Gastrocnemius medialis (tissue), 4 donors: ENCODE results near the gene HSFX1. TPM values are rescaled to one million over a fixed set of nuclear protein-coding genes. Genes with fewer than 3 reads are reported as not detected.

Experiments
- ATAC-seq, 2 donors: fragments of 150-250 bp; one replicate each; pipeline ENCODE4 v1.9.1; 2016
- DNase-seq, 2 donors: peaks; one replicate each; pipeline ENCODE4 v3.0.0-alpha.2; 2019
- H3K27ac ChIP-seq, 4 donors: fragments of 200-600 bp; sonication (generic); 1 replicate in 1 of 4; 2 replicates in 3 of 4; pipeline ENCODE4 v1.5.1; 2016 to 2018; ENCODE audit warnings: mild to moderate bottlenecking in 2 of 4, moderate library complexity in 1 of 4
- H3K27me3 ChIP-seq, 3 donors: fragments of 200-600 bp; sonication (generic) in 2 of 3; 1 replicate in 1 of 3; 2 replicates in 2 of 3; pipeline versions ENCODE4 v1.5.1 to v1.6.0; 2016 to 2019; ENCODE audit warnings: mild to moderate bottlenecking in 1 of 3, moderate library complexity in 1 of 3
- H3K36me3 ChIP-seq, 2 donors: fragments of 200-600 bp; sonication (generic) in 1 of 2; one replicate each; pipeline ENCODE4 v1.5.1; 2017 to 2018
- H3K4me1 ChIP-seq, 2 donors: fragments of 200-600 bp; sonication (generic) in 1 of 2; one replicate each; pipeline ENCODE4 v1.5.1; 2016 to 2017; ENCODE audit warnings: mild to moderate bottlenecking in 2 of 2
- H3K4me3 ChIP-seq, 4 donors: fragments of 200-600 bp; sonication (generic) in 3 of 4; 1 replicate in 1 of 4; 2 replicates in 3 of 4; pipeline ENCODE4 v1.5.1; 2016 to 2019; ENCODE audit warnings: mild to moderate bottlenecking in 2 of 4
- H3K9me3 ChIP-seq, 3 donors: fragments of 200-600 bp; sonication (generic) in 2 of 3; 1 replicate in 1 of 3; 2 replicates in 2 of 3; pipeline ENCODE4 v1.5.1; 2016 to 2019
- CTCF ChIP-seq, 5 experiments: fragments of 450-650 bp in 3 of 5; fragments of 200-600 bp in 2 of 5; sonication (generic) in 2 of 5; IDR thresholded peaks in 4 of 5; conservative IDR thresholded peaks in 1 of 5; 1 replicate in 4 of 5; 2 replicates in 1 of 5; pipeline ENCODE4 v1.5.1; 2016 to 2019; ENCODE audit warnings: antibody characterized with exemption in 5 of 5, mild to moderate bottlenecking in 3 of 5, moderate library complexity in 3 of 5
- POLR2A ChIP-seq, 2 donors: fragments of 450-650 bp; IDR thresholded peaks; one replicate each; pipeline ENCODE4 v1.6.1; 2017; ENCODE audit warnings: antibody characterized with exemption in 2 of 2, mild to moderate bottlenecking in 2 of 2, moderate library complexity in 2 of 2
- in situ Hi-C, 4 donors: fragments of 200-750 bp; cut with MboI; loops; one replicate each; pipeline versions ENCODE4 v1.15.0 to v1.8.0; 2017; ENCODE audit warnings: low sequenced_read_pairs in 4 of 4
- intact Hi-C: fragments of 100-400 bp; cut with DNase I; formaldehyde crosslinking; loops from one replicate; pipeline ENCODE4 v1.15.1; 2023; ENCODE audit warnings: low total_unique reads
- total RNA-seq, 4 donors: library from RNA; depleted of rRNA; stranded (reverse); fragments of >200 nt; gene quantifications; one replicate each; pipeline versions ENCODE4 v1.1.0 to v1.2.3, GENCODE V29; 2016

The HSFX1 gene
- total RNA-seq, 4 donors from 2014 or later: 0.42 to 0.46 TPM; not detected in 2

GRCh38 chrX:149807747-149808458 is 34.0 kb downstream of the HSFX1 start:
- ATAC-seq (no peak), DNase-seq (no peak)
- H3K4me3 ChIP-seq: no peak overlapping the region
- no peaks in the 10 kb centered on the region for H3K9me3 ChIP-seq
- H3K27ac ChIP-seq: no peak overlapping the region
- H3K36me3 ChIP-seq: no peaks in the 10 kb centered on the region
- no peak for TF ChIP-seq CTCF (IDR thresholded peaks at IDR 0.05 in 4 of 5, conservative IDR thresholded peaks at IDR 0.05 in 1 of 5)
- TF ChIP-seq POLR2A (IDR thresholded peaks at IDR 0.05): no peak
- H3K4me1 ChIP-seq: no peaks in the 10 kb centered on the region
- intact Hi-C loops (no loop called here), in situ Hi-C loops (no loop called here)
- H3K27me3 ChIP-seq: no peaks in the 10 kb centered on the region

GRCh38 chrX:149818652-149819051 is 44.8 kb downstream of the HSFX1 start:
- ATAC-seq (no peak), DNase-seq (no peak)
- H3K27ac ChIP-seq: no peak overlapping the region
- in situ Hi-C loops: no loop called here
- H3K27me3 ChIP-seq: no peaks in the 10 kb centered on the region
- H3K9me3 ChIP-seq: no peaks in the 10 kb centered on the region
- TF ChIP-seq CTCF (IDR thresholded peaks at IDR 0.05 in 4 of 5, conservative IDR thresholded peaks at IDR 0.05 in 1 of 5) (no peak), POLR2A (IDR thresholded peaks at IDR 0.05) (no peak)
- intact Hi-C loops: no loop called here
- no peaks in the 10 kb centered on the region for H3K36me3 ChIP-seq
- no peak overlapping the region for H3K4me3 ChIP-seq
- H3K4me1 ChIP-seq: no peaks in the 10 kb centered on the region

GRCh38 chrX:149819371-149819770 is 45.5 kb downstream of the HSFX1 start:
- Histone ChIP-seq H3K4me3 (no peak overlapping the region), H3K27ac (no peak overlapping the region), H3K9me3 (no peaks in the 10 kb centered on the region), H3K4me1 (no peaks in the 10 kb centered on the region), H3K36me3 (no peaks in the 10 kb centered on the region), H3K27me3 (no peaks in the 10 kb centered on the region)
- intact Hi-C loops (no loop called here), in situ Hi-C loops (no loop called here)
- no peak for DNase-seq
- no peak for ATAC-seq
- TF ChIP-seq CTCF (IDR thresholded peaks at IDR 0.05 in 4 of 5, conservative IDR thresholded peaks at IDR 0.05 in 1 of 5) (no peak), POLR2A (IDR thresholded peaks at IDR 0.05) (no peak)

GRCh38 chrX:149825424-149825823 is 51.6 kb downstream of the HSFX1 start:
- Histone ChIP-seq H3K27ac (no peak overlapping the region), H3K4me1 (no peaks in the 10 kb centered on the region), H3K27me3 (no peaks in the 10 kb centered on the region), H3K9me3 (no peaks in the 10 kb centered on the region), H3K4me3 (no peak overlapping the region), H3K36me3 (no peaks in the 10 kb centered on the region)
- TF ChIP-seq CTCF (IDR thresholded peaks at IDR 0.05 in 4 of 5, conservative IDR thresholded peaks at IDR 0.05 in 1 of 5) (no peak), POLR2A (IDR thresholded peaks at IDR 0.05) (no peak)
- ATAC-seq: no peak
- no peak for DNase-seq
- in situ Hi-C loops (no loop called here), intact Hi-C loops (no loop called here)

Other genes starting within 250 kb of the HSFX1 start
- gene EOLA1, start 233.1 kb upstream of the HSFX1 start, total RNA-seq: 10 to 100 TPM in 3 of 4 donors, 1 to 10 TPM in 1; 9.3 to 17.5 (median 12.1) TPM
- not detected for gene HSFX3, start 224.1 kb upstream of the HSFX1 start, total RNA-seq
- not detected for gene MAGEA9B, start 186.6 kb upstream of the HSFX1 start, total RNA-seq
- gene HSFX2, start 178.8 kb upstream of the HSFX1 start, total RNA-seq: 1 to 10 TPM in 1 of 4 donors, under 1 TPM in 2, not detected in 1; 0.36 to 2.0 (median 0.49) TPM
- gene TMEM185A, start 142.3 kb upstream of the HSFX1 start, total RNA-seq: 1 to 10 TPM; 4.4 to 8.5 (median 7.7) TPM
- not detected for gene MAGEA11, start 62.0 kb upstream of the HSFX1 start, total RNA-seq
- not detected for gene MAGEA9, start 7.9 kb downstream of the HSFX1 start, total RNA-seq
- gene MAGEA8, start 107.1 kb downstream of the HSFX1 start, total RNA-seq: not detected
- not detected for gene HSFX4, start 155.5 kb downstream of the HSFX1 start, total RNA-seq
- gene EOLA2, start 164.4 kb downstream of the HSFX1 start, total RNA-seq: 10 to 100 TPM in 3 of 4 donors, 1 to 10 TPM in 1; 7.2 to 17.1 (median 11.0) TPM